K562 (cell line): ENCODE measurements around the gene UBR1. TPM values are rescaled to one million over a fixed set of nuclear protein-coding genes. Genes with fewer than 3 reads are reported as not detected.
A peak's percentile ranks its signal among the peaks of the same experiment; 100 is the strongest.

Experiments
- GTF3C2 ChIP-seq: IDR thresholded peaks from 3 replicates; pipeline ENCODE4 v1.6.1; 2011; ENCODE audit warnings: borderline replicate concordance, mild to moderate bottlenecking, moderate library complexity; ENCODE audit not compliant: insufficient read length; ENCODE audit errors: extremely low read depth
- HNRNPK ChIP-seq: fragments of 200-400 bp; formaldehyde crosslinking; IDR thresholded peaks from one replicate; pipeline ENCODE4 v1.6.1; 2018; ENCODE audit warnings: mild to moderate bottlenecking, low read depth, low read length; ENCODE audit not compliant: poor library complexity, severe bottlenecking
- MAFK ChIP-seq: IDR thresholded peaks from 2 replicates; pipeline ENCODE4 v1.6.1; 2011; ENCODE audit warnings: low read length, improper control_type of control experiment
- NFIX ChIP-seq: fragments of 250-450 bp; sonication (Bioruptor Pico); IDR thresholded peaks from 2 replicates; pipeline ENCODE4 v1.4.0; 2020; ENCODE audit warnings: low read depth, mild to moderate bottlenecking, moderate library complexity
- PATZ1 ChIP-seq: fragments of 250-450 bp; sonication (Bioruptor Pico); IDR thresholded peaks from 2 replicates; pipeline ENCODE4 v1.5.0; 2020; ENCODE audit warnings: mild to moderate bottlenecking, borderline replicate concordance
- PHTF2 ChIP-seq: fragments of 250-450 bp; sonication (Bioruptor Pico); IDR thresholded peaks from 2 replicates; pipeline ENCODE4 v1.5.0; 2021; ENCODE audit warnings: mild to moderate bottlenecking
- ZNF79 ChIP-seq: fragments of 250-450 bp; sonication (Bioruptor Pico); IDR thresholded peaks from 2 replicates; pipeline ENCODE4 v1.4.0; 2020; ENCODE audit warnings: low read depth, mild to moderate bottlenecking, moderate library complexity
- polyA plus RNA-seq, 8 experiments: library from polyadenylated mRNA; depleted of rRNA in 4 of 8; stranded (reverse) in 5 of 8; unstranded in 3 of 8; fragments of >200 nt; fragmentation: Nextera tagmentation in 2 of 8; fragmentation: Illumina TruSeq in 1 of 8; extraction: Ambion mirVana in 2 of 8; extraction: Trizol in 1 of 8; gene quantifications; 2 replicates each; pipeline versions ENCODE4 v1.2.1 to v1.2.3, GENCODE V29; 2011 to 2014; ENCODE audit warnings: inconsistent platforms in 1 of 8, missing spikeins in 1 of 8
- total RNA-seq, 7 experiments: library from RNA; depleted of rRNA in 6 of 7; stranded (reverse); fragments of >200 nt in 6 of 7; fragmentation: Illumina TruSeq in 2 of 7; extraction: Trizol in 2 of 7; gene quantifications; 2 replicates each; pipeline versions ENCODE4 v1.2.1 to v1.2.3, GENCODE V29; 2011 to 2021; ENCODE audit warnings: low replicate concordance in 1 of 7
- TF ChIP-seq, protein P1 (sequence below): fragments of 250-450 bp; sonication (Bioruptor Pico); IDR thresholded peaks from 2 replicates; pipeline ENCODE4 v1.5.0; 2021; ENCODE audit warnings: mild to moderate bottlenecking, borderline replicate concordance
- TF ChIP-seq, protein P2 (sequence below): fragments of 450-650 bp; IDR thresholded peaks from 2 replicates; pipeline ENCODE4 v1.6.1; 2016; ENCODE audit warnings: mild to moderate bottlenecking
- TF ChIP-seq, protein P3 (sequence below): fragments of 450-650 bp; formaldehyde crosslinking; IDR thresholded peaks from 2 replicates; pipeline ENCODE4 v1.4.0; 2022; ENCODE audit warnings: mild to moderate bottlenecking, moderate library complexity
- TF ChIP-seq, protein P4 (sequence below): fragments of 250-450 bp; sonication (Bioruptor Pico); IDR thresholded peaks from 2 replicates; pipeline ENCODE4 v1.5.0; 2021
- TF ChIP-seq, protein P5 (sequence below): fragments of 450-650 bp; formaldehyde crosslinking; IDR thresholded peaks from 2 replicates; pipeline ENCODE4 v1.4.0; 2020; ENCODE audit warnings: mild to moderate bottlenecking

The UBR1 gene
- total and polyA plus RNA-seq, 9 of the 15 experiments (the other 6 are each of a cell fraction or from before 2014, with no cell fraction given) = 5.8 to 30.7 (median 15.3) TPM

- TF ChIP-seq, protein P1, sequence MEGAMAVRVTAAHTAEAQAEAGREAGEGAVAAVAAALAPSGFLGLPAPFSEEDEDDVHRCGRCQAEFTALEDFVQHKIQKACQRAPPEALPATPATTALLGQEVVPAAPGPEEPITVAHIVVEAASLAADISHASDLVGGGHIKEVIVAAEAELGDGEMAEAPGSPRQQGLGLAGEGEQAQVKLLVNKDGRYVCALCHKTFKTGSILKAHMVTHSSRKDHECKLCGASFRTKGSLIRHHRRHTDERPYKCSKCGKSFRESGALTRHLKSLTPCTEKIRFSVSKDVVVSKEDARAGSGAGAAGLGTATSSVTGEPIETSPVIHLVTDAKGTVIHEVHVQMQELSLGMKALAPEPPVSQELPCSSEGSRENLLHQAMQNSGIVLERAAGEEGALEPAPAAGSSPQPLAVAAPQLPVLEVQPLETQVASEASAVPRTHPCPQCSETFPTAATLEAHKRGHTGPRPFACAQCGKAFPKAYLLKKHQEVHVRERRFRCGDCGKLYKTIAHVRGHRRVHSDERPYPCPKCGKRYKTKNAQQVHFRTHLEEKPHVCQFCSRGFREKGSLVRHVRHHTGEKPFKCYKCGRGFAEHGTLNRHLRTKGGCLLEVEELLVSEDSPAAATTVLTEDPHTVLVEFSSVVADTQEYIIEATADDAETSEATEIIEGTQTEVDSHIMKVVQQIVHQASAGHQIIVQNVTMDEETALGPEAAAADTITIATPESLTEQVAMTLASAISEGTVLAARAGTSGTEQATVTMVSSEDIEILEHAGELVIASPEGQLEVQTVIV (CRISPR knock-in tag) = no peak
- TF ChIP-seq, protein P2, sequence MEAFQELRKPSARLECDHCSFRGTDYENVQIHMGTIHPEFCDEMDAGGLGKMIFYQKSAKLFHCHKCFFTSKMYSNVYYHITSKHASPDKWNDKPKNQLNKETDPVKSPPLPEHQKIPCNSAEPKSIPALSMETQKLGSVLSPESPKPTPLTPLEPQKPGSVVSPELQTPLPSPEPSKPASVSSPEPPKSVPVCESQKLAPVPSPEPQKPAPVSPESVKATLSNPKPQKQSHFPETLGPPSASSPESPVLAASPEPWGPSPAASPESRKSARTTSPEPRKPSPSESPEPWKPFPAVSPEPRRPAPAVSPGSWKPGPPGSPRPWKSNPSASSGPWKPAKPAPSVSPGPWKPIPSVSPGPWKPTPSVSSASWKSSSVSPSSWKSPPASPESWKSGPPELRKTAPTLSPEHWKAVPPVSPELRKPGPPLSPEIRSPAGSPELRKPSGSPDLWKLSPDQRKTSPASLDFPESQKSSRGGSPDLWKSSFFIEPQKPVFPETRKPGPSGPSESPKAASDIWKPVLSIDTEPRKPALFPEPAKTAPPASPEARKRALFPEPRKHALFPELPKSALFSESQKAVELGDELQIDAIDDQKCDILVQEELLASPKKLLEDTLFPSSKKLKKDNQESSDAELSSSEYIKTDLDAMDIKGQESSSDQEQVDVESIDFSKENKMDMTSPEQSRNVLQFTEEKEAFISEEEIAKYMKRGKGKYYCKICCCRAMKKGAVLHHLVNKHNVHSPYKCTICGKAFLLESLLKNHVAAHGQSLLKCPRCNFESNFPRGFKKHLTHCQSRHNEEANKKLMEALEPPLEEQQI = no peak
- TF ChIP-seq GTF3C2 (no peak), ZNF79 (CRISPR knock-in tag) (no peak), PHTF2 (no peak), NFIX (CRISPR knock-in tag) (no peak), PATZ1 (CRISPR knock-in tag) (no peak), HNRNPK (no peak), MAFK (peak; percentile 20; the same call in 1 of the 2 replicates)
- TF ChIP-seq, protein P3, sequence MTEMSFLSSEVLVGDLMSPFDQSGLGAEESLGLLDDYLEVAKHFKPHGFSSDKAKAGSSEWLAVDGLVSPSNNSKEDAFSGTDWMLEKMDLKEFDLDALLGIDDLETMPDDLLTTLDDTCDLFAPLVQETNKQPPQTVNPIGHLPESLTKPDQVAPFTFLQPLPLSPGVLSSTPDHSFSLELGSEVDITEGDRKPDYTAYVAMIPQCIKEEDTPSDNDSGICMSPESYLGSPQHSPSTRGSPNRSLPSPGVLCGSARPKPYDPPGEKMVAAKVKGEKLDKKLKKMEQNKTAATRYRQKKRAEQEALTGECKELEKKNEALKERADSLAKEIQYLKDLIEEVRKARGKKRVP (CRISPR knock-in tag) = no peak
- TF ChIP-seq, protein P4, sequence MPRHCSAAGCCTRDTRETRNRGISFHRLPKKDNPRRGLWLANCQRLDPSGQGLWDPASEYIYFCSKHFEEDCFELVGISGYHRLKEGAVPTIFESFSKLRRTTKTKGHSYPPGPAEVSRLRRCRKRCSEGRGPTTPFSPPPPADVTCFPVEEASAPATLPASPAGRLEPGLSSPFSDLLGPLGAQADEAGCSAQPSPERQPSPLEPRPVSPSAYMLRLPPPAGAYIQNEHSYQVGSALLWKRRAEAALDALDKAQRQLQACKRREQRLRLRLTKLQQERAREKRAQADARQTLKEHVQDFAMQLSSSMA (CRISPR knock-in tag) = no peak
- TF ChIP-seq, protein P5, sequence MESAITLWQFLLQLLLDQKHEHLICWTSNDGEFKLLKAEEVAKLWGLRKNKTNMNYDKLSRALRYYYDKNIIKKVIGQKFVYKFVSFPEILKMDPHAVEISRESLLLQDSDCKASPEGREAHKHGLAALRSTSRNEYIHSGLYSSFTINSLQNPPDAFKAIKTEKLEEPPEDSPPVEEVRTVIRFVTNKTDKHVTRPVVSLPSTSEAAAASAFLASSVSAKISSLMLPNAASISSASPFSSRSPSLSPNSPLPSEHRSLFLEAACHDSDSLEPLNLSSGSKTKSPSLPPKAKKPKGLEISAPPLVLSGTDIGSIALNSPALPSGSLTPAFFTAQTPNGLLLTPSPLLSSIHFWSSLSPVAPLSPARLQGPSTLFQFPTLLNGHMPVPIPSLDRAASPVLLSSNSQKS (CRISPR knock-in tag) = no peak
Observed at GRCh38 chr15:42920519-42921341, 185.1 kb downstream of the UBR1 start, which contains the start of gene TTBK2 (continued).
